GM20000 (cell line): ENCODE data around the gene MAGEA9.
"Not testable (repeated sequence)": the region's sequence is repeated elsewhere in the genome, so short reads cannot be mapped to it uniquely, and the experiment has no call there.

Experiments used
- DNase-seq: peaks from one replicate; pipeline ENCODE4 v3.0.0; 2012; ENCODE audit warnings: low spot score
- CTCF ChIP-seq: IDR thresholded peaks from 2 replicates; pipeline ENCODE4 v1.5.1; 2012; ENCODE audit warnings: mild to moderate bottlenecking, control low read depth; ENCODE audit errors: extremely low read depth, missing control alignments

MAGEA9 gene

DNA sequence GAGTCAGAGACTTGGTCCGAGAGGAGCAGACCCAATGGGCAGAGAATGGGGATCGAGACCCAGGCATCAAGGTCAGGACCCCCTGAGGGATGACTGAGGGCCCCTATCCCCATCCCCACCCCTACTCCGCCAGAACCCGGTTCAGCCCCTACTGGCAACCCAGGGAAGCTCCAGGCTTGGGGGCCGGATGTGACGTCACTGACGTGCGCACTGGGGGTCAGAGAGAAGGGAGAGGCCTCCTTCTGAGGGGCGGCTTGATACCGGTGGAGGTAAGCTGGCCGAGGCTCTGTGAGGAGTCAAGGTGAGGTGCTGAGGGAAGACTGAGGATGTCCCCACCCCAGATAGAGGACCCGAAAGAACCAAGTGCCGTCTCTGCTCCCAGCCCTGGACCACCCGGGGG lies at the start of gene MAGEA9:
Gene MAGEA9, plus strand, starts transcription at position 204 of the 400 bp plus-strand sequence. CDS start 4,281 bp downstream, outside the sequence.
- not testable (repeated sequence) for DNase-seq

DNA sequence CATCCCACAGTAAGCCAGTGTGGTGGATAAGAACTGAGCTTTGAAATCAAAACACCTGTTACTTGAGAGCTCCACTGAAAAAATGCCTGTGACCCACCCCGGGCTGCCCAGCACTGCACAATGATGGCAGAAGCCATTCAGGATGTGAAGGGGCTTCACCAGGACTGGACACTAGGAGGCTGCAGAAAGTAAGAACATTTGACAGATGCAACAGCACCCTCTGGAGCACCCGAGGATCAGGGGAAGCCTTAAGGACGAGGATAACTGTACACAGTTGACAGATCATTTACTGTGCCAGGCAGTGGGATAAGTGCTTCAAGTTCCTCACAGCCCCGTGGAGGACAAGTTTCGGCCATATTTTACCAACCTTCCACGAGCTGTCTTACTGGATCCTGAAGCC lies 39.5 kb upstream of the MAGEA9 start:
- DNase-seq: not testable (repeated sequence)

- not testable (repeated sequence) for DNase-seq
Measured at GRCh38 chrX:149746390-149747007, 35.2 kb upstream of the MAGEA9 start.

GRCh38 chrX:149757206-149758067 lies 24.3 kb upstream of the MAGEA9 start:
- no peak for TF ChIP-seq CTCF
- DNase-seq: no peak

DNA sequence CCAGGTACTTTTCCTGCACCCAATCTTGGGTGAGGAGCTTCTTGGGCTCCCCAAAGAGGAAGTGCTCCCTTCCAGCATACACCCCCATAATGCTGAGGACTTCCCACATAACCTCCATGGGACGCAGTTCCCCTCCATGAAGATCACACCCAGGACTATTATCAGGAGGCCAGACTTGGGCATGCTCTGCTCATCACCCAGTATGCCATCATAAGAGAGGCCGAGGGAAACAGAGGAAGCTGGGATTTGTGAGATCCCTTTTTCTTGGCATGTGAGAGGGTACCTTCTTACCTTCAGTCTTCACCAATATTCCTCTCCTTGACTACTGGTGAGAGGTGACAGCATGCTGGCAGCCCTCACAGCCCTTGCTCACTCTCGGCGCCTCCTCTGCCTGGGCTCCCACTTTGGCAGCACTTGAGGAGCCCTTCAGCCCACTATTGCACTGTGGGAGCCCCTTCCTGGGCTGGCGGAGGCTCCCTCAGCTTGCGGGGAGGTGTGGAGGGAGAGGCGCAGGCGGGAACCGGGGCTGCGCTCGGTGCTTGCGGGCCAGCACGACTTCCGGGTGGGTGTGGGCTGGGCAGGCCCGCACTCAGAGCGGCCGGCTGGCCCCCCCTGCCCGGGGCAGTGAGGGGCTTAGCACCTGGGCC lies 23.5 kb upstream of the MAGEA9 start:
- TF ChIP-seq CTCF: no peak
- DNase-seq: no peak

- not testable (repeated sequence) for DNase-seq
Measured at GRCh38 chrX:149758715-149759078, 23.0 kb upstream of the MAGEA9 start.

DNA sequence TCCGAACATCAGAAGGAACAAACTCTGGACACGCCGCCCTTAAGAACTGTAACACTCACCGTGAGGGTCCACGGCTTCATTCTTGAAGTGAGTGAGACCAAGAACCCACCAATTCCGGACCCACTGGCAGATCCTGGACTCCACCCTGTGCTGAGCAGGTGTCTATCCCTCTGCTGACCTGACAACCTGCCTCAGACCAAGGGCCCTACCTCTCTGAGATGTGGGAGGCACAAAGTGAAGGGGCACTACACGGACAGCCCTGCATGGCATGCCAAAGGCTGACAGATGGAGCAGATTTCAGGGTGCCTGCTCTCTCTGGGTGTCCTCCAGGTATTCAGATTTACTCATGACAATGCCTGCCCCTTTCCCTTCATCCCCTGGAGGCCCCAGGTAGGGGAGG lies 21.9 kb upstream of the MAGEA9 start:
- no peak for TF ChIP-seq CTCF

GRCh38 chrX:149760965-149761364 lies 20.8 kb upstream of the MAGEA9 start:
- TF ChIP-seq CTCF: no peak
- DNase-seq: no peak

More for the DNA sequence above, 21.9 kb upstream of the MAGEA9 start:
- DNase-seq: no peak

DNA sequence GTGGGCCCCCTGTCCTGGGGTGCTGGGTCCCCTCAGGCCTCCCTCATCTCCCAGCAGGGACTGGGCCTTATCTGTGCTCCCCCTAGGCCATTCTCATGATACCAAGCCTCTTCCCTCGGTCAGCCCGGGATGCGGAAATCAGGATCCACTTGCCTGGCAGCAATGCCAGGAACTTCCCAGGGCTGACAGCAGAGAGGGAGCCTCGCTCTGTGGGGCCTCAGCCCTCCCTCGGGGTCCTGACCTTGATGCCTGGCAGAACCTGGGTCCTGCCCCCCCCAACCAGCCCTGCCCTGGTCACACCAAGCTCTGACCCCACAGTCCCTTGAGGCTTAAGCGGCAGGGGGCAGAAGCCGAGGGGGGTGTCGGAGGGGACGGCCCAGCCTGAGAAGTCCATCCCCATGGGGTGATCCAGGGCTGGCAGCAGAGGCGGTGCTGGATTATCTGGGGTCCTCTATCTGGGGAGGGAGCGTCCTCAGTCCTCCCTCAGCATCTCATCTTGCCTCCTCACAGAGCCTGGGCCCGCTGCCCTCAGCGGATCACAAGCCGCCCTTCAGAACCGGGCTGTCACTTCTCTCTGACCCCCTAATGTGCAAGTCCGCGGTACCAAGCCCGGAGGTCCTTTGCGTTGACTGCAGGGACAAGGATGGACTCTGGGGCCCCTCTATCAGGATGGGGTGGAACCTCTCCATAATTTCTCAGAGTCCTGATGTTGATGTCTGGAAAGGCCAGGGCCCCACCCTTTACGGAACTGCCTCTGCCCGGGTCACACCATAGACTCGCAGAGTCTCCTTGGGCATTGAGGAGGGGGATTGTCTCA lies 19.7 kb upstream of the MAGEA9 start:
- DNase-seq: not testable (repeated sequence)
